Mesendoderm (in vitro differentiated cells): ENCODE results near the gene TTBK1.
A peak's percentile ranks its signal among the peaks of the same experiment; 100 is the strongest.

Source experiments
- DNase-seq: peaks from one replicate; pipeline ENCODE4 v3.0.0; 2013
- H2AK5ac ChIP-seq: 2 replicates; pipeline ENCODE4 v1.6.1; 2013; ENCODE audit warnings: low read length, inconsistent platforms
- H2BK120ac ChIP-seq: 2 replicates; pipeline ENCODE4 v1.6.1; 2013; ENCODE audit warnings: low read depth, mild to moderate bottlenecking, low read length, moderate library complexity, mixed read lengths
- H2BK15ac ChIP-seq: replicated peaks from 2 replicates; pipeline ENCODE4 v1.6.1; 2013; ENCODE audit warnings: low read depth, mild to moderate bottlenecking, moderate library complexity
- H2BK5ac ChIP-seq: 2 replicates; pipeline ENCODE4 v1.6.1; 2013; ENCODE audit warnings: low read length, inconsistent platforms
- H3K18ac ChIP-seq: 2 replicates; pipeline ENCODE4 v1.6.1; 2013; ENCODE audit warnings: mild to moderate bottlenecking, low read length, mixed read lengths
- H3K23ac ChIP-seq: one replicate; pipeline ENCODE4 v1.6.1; 2013; ENCODE audit warnings: low read length
- H3K27ac ChIP-seq: 2 replicates; pipeline ENCODE4 v1.5.1; 2013; ENCODE audit warnings: low read depth, mild to moderate bottlenecking, inconsistent platforms, low read length, moderate library complexity
- H3K27me3 ChIP-seq: 2 replicates; pipeline ENCODE4 v1.6.1; 2013; ENCODE audit warnings: low read length, control low read depth, mild to moderate bottlenecking, inconsistent platforms; ENCODE audit not compliant: insufficient read depth, poor library complexity
- H3K36me3 ChIP-seq: 2 replicates; pipeline ENCODE4 v1.6.1; 2013; ENCODE audit warnings: low read length, inconsistent platforms; ENCODE audit not compliant: control insufficient read depth, insufficient read depth
- H3K4ac ChIP-seq: one replicate; pipeline ENCODE4 v1.6.1; 2013; ENCODE audit warnings: low read depth, mild to moderate bottlenecking, low read length, moderate library complexity
- H3K4me1 ChIP-seq: 2 replicates; pipeline ENCODE4 v1.6.1; 2013; ENCODE audit warnings: low read depth, low read length, inconsistent platforms; ENCODE audit not compliant: control insufficient read depth
- H3K4me2 ChIP-seq: 2 replicates; pipeline ENCODE4 v1.6.1; 2013; ENCODE audit warnings: low read length
- H3K4me3 ChIP-seq: 2 replicates; pipeline ENCODE4 v1.5.1; 2013; ENCODE audit warnings: mild to moderate bottlenecking, low read length
- H3K56ac ChIP-seq: one replicate; pipeline ENCODE4 v1.6.1; 2013; ENCODE audit warnings: low read length
- H3K79me1 ChIP-seq: 2 replicates; pipeline ENCODE4 v1.6.1; 2013; ENCODE audit warnings: low read length, inconsistent platforms
- H3K79me2 ChIP-seq: 2 replicates; pipeline ENCODE4 v1.6.1; 2013; ENCODE audit warnings: mild to moderate bottlenecking, low read length; ENCODE audit not compliant: control insufficient read depth, insufficient read depth
- H3K9ac ChIP-seq: 2 replicates; pipeline ENCODE4 v1.6.1; 2013; ENCODE audit warnings: low read length, inconsistent platforms
- H4K5ac ChIP-seq: one replicate; pipeline ENCODE4 v1.6.1; 2013; ENCODE audit warnings: low read length
- H4K8ac ChIP-seq: one replicate; pipeline ENCODE4 v1.6.1; 2013; ENCODE audit warnings: low read depth, mild to moderate bottlenecking, control low read depth, low read length, moderate library complexity
- WGBS: extraction: QIAGEN DNeasy Blood & Tissue Kit; methylation state at CpG from one replicate; pipeline ENCODE4 v1.1.7; 2013; ENCODE audit warnings: low lambda C conversion rate, missing lambda C conversion rate; ENCODE audit not compliant: insufficient coverage; ENCODE audit errors: extremely low coverage; 5-methylcytosine and 5-hydroxymethylcytosine counted together

TTBK1 gene

DNA sequence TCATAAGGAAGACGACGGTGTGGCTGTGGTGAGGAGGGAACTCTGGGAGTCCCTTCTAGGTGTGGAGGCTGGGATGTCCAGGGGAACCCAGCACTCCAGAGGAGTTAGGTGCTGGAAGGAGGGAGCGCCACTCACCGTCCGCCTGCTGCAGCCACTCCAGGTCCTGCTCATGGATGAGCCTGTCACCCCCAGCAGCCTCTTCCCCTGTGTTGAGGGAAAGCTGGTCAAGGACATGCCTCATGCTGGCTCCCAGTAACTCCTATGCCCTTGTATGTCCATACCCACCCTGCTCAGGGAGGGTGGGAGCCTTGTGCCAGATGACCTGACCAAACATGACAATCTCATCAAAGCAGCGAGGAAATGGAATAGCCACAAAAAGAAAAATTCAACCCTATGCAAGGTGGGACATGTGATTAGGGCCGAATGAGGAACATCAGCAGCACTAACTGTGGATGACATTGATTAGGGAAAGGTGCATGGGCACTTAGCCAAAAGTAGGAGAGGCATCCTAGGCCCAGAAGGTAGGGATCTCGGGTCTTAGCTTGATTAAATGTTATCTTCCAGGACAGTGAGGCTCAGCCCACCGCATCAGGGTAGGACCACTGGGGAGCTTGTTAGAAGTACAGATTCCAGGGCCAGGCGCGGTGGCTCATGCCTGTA, 17.0 kb upstream of the TTBK1 start:
- Histone ChIP-seq H2AK5ac (no peak overlapping the region), H3K18ac (no peak overlapping the region), H3K36me3 (no peaks in the 10 kb centered on the region), H3K4ac (no peak overlapping the region), H3K27me3 (peaks cover 2% of the 10 kb centered on the region), H2BK120ac (no peak overlapping the region), H3K27ac (no peak overlapping the region), H4K8ac (no peak overlapping the region), H4K5ac (no peak overlapping the region), H3K56ac (no peak overlapping the region), H2BK15ac (no peak overlapping the region), H2BK5ac (no peak overlapping the region), H3K4me1 (no peaks in the 10 kb centered on the region), H3K4me2 (no peak overlapping the region), H3K9ac (no peak overlapping the region), H3K4me3 (no peak overlapping the region), H3K79me2 (no peaks in the 10 kb centered on the region), H3K23ac (no peak overlapping the region), H3K79me1 (no peaks in the 10 kb centered on the region)
- WGBS, result no CpG with 5 or more reads among the region's 11 CpGs
- DNase-seq, result no peak

DNA sequence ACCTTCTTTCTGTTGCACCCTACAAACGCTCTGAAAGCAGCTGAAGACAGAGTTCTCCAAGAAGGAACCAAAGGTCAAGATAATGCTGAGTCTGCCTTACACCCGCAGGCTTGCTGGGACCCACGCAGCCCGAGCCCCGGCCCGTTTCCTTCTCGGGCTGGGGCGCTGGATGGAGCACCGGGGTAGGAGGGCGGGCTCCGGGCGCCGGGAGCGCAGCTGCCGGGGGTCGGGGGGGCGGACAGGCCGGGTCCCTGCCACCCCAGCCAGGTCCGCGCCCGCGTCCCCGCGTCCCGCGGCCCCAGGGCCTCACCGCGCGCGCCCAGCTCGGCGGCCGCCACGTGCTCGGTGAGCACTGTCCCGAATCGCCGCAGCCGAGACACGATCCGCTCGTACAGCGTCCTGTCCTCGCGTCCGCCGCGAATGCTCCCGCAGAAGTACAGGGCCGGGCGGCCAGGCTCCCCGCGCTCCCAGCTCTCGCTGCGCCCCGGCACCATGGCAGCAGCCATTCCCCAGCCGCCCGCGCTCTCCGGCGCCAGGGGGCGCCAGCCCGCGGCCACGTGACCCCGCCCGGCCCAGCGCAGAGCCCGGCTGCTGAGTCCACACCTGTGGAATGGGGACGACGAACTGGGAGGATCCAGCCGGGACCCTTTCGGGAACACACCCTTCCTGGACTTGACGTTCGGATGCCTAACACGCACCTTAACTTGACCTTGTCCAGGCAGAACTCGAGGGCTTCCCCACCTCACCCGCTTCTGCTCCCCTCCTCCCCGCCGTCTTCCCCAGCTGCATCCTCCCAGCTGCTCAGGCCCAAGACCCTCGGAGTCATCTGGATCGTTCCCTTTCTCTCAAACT, 14.1 kb upstream of the TTBK1 start, which contains the start of gene DNPH1:
Gene DNPH1, minus strand, starts transcription at position 531 of the 852 bp plus-strand sequence. Its CDS starts 25 bp downstream, at position 506.
- no peaks in the 10 kb centered on the region for H3K36me3 ChIP-seq
- H3K79me2 ChIP-seq, result no peaks in the 10 kb centered on the region
- H3K4me3 ChIP-seq, result peak within 1 kb of the TSS; percentile 40
- peak within 1 kb of the TSS; percentile 79 for H3K9ac ChIP-seq
- H3K79me1 ChIP-seq, result no peaks in the 10 kb centered on the region
- WGBS, result no CpG with 5 or more reads among the region's 82 CpGs
- no peak within 1 kb of the TSS for H2AK5ac ChIP-seq
- no peak within 1 kb of the TSS for H2BK120ac ChIP-seq
- peaks cover 2% of the 10 kb centered on the region for H3K27me3 ChIP-seq
- H4K5ac ChIP-seq, result no peak within 1 kb of the TSS
- peak within 1 kb of the TSS; percentile 92 for H3K56ac ChIP-seq
- H3K4me2 ChIP-seq, result peak within 1 kb of the TSS; percentile 37
- H3K18ac ChIP-seq, result peak within 1 kb of the TSS; percentile 95
- no peak within 1 kb of the TSS for H3K27ac ChIP-seq
- H3K4ac ChIP-seq, result peak within 1 kb of the TSS; percentile 92
- no peaks in the 10 kb centered on the region for H3K4me1 ChIP-seq
- H2BK5ac ChIP-seq, result no peak within 1 kb of the TSS
- peak; percentile 81 for DNase-seq
- no peak within 1 kb of the TSS for H4K8ac ChIP-seq
- no peak within 1 kb of the TSS for H3K23ac ChIP-seq
- no peak within 1 kb of the TSS for H2BK15ac ChIP-seq

DNA sequence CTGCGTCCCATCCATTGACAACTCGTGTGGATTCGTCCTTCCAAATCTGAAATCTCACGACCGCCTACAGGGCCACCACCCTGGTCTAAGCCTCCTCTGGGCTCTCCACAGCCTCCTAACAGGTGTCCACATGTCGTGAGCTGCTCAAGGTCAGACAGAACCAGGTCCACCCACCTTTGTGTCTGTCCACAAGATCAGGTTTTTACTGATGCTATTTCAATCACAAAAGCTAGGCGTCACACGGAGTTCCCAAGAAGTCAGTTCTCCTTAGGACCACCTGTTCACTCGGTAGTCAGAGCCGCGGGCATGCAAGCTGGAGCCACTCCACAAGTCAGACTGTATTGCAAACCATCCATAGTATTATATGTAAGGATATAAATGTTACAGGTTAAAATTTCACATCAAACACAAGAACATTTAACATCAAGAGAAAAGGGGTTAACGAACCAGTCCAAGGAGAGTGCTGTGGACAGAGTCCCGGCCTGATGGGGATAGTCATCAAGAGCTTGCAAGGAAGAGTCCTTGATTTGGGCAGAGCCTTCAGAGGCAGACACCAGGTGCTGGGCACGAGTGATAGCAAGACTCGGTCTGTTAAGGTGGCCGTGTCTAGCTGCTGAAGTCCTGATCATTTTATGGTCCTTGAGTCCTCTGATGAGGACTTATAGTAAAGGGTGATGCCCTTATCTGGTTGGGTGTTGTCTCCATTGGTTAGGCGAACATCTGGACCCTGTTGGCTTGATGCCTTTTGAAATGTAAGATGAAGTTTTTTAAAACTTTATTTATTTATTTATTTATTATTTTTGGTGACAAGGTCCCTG, 13.3 kb upstream of the TTBK1 start:
- no peak overlapping the region for H3K18ac ChIP-seq
- H3K4me1 ChIP-seq, result no peaks in the 10 kb centered on the region
- peak overlapping the region; percentile 74 for H3K56ac ChIP-seq
- no peak for DNase-seq
- no peaks in the 10 kb centered on the region for H3K79me1 ChIP-seq
- no peak overlapping the region for H3K4me3 ChIP-seq
- H3K23ac ChIP-seq, result no peak overlapping the region
- H2BK15ac ChIP-seq, result no peak overlapping the region
- WGBS, result no CpG with 5 or more reads among the region's 17 CpGs
- H3K27me3 ChIP-seq, result peaks cover 2% of the 10 kb centered on the region
- H3K36me3 ChIP-seq, result no peaks in the 10 kb centered on the region
- no peak overlapping the region for H2AK5ac ChIP-seq
- H2BK5ac ChIP-seq, result no peak overlapping the region
- H4K8ac ChIP-seq, result no peak overlapping the region
- peak overlapping the region; percentile 19 for H3K9ac ChIP-seq
- H4K5ac ChIP-seq, result no peak overlapping the region
- H3K4ac ChIP-seq, result no peak overlapping the region
- no peaks in the 10 kb centered on the region for H3K79me2 ChIP-seq
- peak overlapping the region; percentile 37 for H3K4me2 ChIP-seq
- no peak overlapping the region for H3K27ac ChIP-seq
- H2BK120ac ChIP-seq, result no peak overlapping the region

DNA sequence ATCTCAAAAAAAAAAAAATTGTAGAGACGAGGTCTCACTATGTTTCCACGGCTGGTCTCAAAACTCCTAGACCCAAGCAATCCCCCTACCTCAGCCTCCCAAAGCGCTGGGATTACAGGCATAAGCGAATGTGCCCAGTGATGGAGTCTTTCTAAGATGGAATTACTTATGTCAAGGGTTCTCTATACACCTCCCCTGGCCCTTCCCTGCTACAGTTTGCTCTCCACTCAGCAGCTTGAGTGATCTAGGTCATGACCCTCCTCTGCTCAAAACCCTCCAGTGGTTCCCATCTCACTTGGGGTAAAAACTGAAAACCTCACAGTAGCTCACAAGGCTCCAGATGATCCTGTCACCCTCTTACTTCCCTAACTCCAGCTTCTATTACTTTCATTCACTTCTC, 12.2 kb upstream of the TTBK1 start:
- no peaks in the 10 kb centered on the region for H3K36me3 ChIP-seq
- H3K79me1 ChIP-seq, result no peaks in the 10 kb centered on the region
- no peak overlapping the region for H2AK5ac ChIP-seq
- H4K5ac ChIP-seq, result no peak overlapping the region
- H3K9ac ChIP-seq, result no peak overlapping the region
- no peak overlapping the region for H3K23ac ChIP-seq
- no peak overlapping the region for H3K4me2 ChIP-seq
- H3K4ac ChIP-seq, result no peak overlapping the region
- H3K4me1 ChIP-seq, result no peaks in the 10 kb centered on the region
- H3K4me3 ChIP-seq, result no peak overlapping the region
- H2BK15ac ChIP-seq, result no peak overlapping the region
- no CpG with 5 or more reads among the region's 4 CpGs for WGBS
- DNase-seq, result no peak
- no peak overlapping the region for H3K56ac ChIP-seq
- H2BK5ac ChIP-seq, result no peak overlapping the region
- H3K27ac ChIP-seq, result no peak overlapping the region
- H2BK120ac ChIP-seq, result no peak overlapping the region
- no peak overlapping the region for H4K8ac ChIP-seq
- no peak overlapping the region for H3K18ac ChIP-seq
- peaks cover 2% of the 10 kb centered on the region for H3K27me3 ChIP-seq
- H3K79me2 ChIP-seq, result no peaks in the 10 kb centered on the region

DNA sequence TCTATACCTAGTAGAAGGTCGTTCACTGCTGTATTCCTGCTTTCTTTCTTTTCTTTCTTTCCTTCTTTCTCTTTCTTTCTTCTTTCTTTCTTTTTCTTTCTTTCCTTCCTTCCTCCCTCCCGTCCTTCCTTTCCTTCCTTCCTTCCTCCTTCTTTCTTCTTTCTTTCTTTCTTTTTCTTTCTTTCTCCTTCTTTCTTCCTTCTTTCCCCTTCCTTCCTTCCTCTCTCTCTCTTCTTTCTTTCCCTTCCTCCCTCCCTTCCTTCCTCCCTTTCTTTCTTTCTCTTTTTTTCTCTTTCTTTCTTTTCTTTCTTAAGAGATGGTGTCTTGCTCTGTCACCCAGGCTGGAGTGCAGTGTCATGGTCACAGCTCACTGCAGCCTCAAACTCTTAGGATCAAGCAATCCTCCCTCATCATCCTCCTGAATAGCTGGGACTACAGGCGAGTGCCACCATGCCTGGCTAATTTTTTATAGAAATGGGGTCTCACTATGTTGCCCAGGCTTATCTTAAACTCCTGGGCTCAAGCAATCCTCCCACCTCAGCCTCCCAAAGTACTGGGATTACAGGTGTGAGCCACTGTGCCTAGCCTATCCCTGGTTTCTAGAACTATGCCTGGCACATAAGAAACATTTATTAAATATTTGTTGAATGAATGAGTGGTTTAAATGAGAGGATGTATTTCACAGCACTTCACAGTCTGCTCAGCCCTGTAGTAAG, 11.4 kb upstream of the TTBK1 start:
- no peaks in the 10 kb centered on the region for H3K79me2 ChIP-seq
- no peaks in the 10 kb centered on the region for H3K36me3 ChIP-seq
- no peak overlapping the region for H3K18ac ChIP-seq
- H3K27ac ChIP-seq, result no peak overlapping the region
- H2AK5ac ChIP-seq, result no peak overlapping the region
- H2BK120ac ChIP-seq, result no peak overlapping the region
- H3K23ac ChIP-seq, result no peak overlapping the region
- no peaks in the 10 kb centered on the region for H3K79me1 ChIP-seq
- no peak overlapping the region for H3K4ac ChIP-seq
- no CpG with 5 or more reads among the region's 3 CpGs for WGBS
- H2BK5ac ChIP-seq, result no peak overlapping the region
- H3K27me3 ChIP-seq, result peaks cover 2% of the 10 kb centered on the region
- no peak overlapping the region for H3K56ac ChIP-seq
- H3K4me2 ChIP-seq, result no peak overlapping the region
- H2BK15ac ChIP-seq, result no peak overlapping the region
- H4K5ac ChIP-seq, result no peak overlapping the region
- H4K8ac ChIP-seq, result no peak overlapping the region
- H3K4me1 ChIP-seq, result no peaks in the 10 kb centered on the region
- no peak overlapping the region for H3K9ac ChIP-seq
- DNase-seq, result no peak
- H3K4me3 ChIP-seq, result no peak overlapping the region
